B cell (primary cell): Measurements from ENCODE around the gene ZNF554. TPM values are rescaled to one million over a fixed set of nuclear protein-coding genes. Genes with fewer than 3 reads are reported as not detected.

ENCODE experiments used
- ATAC-seq: fragments of 200-7000 bp; cut with Tn5 transposase; one replicate; pipeline ENCODE4 v1.10.0; 2021; ENCODE audit warnings: low read depth, mild to moderate bottlenecking, moderate number of reproducible peaks, moderate library complexity
- CTCF ChIA-PET: fragments of 350-600 bp; sonication (Branson Sonifier 250); formaldehyde crosslinking; loops from one replicate; lab custom pipeline; 2021; ENCODE audit warnings: antibody characterized with exemption, inconsistent platforms; lab: Charles Lee
- POLR2A ChIA-PET: fragments of 350-600 bp; sonication (Branson Sonifier 250); formaldehyde crosslinking; loops from one replicate; lab custom pipeline; 2021; ENCODE audit warnings: antibody characterized with exemption; lab: Charles Lee
- DNase-seq: peaks from one replicate; pipeline ENCODE4 v3.0.0; 2013
- H2AFZ ChIP-seq: 2 replicates; pipeline ENCODE4 v1.6.1; 2012; ENCODE audit warnings: mild to moderate bottlenecking, low read depth, low read length; ENCODE audit not compliant: insufficient read depth, poor library complexity, severe bottlenecking
- H3K27ac ChIP-seq, 2 donors: 1 replicate in 1 of 2; 2 replicates in 1 of 2; pipeline ENCODE4 v1.5.1; 2012 to 2013; ENCODE audit warnings: low read length in 2 of 2, mild to moderate bottlenecking in 2 of 2, moderate library complexity in 1 of 2
- H3K27me3 ChIP-seq, 4 experiments: fragments of 200-600 bp in 1 of 4; sonication (generic) in 1 of 4; replicated peaks in 1 of 4; 1 replicate in 2 of 4; 2 replicates in 2 of 4; pipeline versions ENCODE4 v1.6.1 to v1.7.0; 2013 to 2016; ENCODE audit warnings: low read length in 3 of 4, mild to moderate bottlenecking in 2 of 4, mixed read lengths in 1 of 4, moderate library complexity in 1 of 4; ENCODE audit not compliant: insufficient read depth in 4 of 4, control insufficient read depth in 3 of 4; ENCODE audit errors: control extremely low read depth in 1 of 4
- H3K36me3 ChIP-seq, 2 experiments: replicated peaks in 1 of 2; 1 replicate in 1 of 2; 2 replicates in 1 of 2; pipeline versions ENCODE4 v1.6.1 to v1.7.1; 2013; ENCODE audit warnings: low read length in 1 of 2; ENCODE audit not compliant: insufficient read depth in 2 of 2, control insufficient read depth in 1 of 2; ENCODE audit errors: control extremely low read depth in 1 of 2, extremely low read depth in 1 of 2
- H3K4me1 ChIP-seq, 2 donors: fragments of 200-600 bp in 1 of 2; sonication (generic) in 1 of 2; 1 replicate in 1 of 2; 2 replicates in 1 of 2; pipeline versions ENCODE4 v1.5.1 to v1.6.1; 2013 to 2017; ENCODE audit warnings: low read length in 2 of 2; ENCODE audit not compliant: control insufficient read depth in 2 of 2, insufficient read depth in 2 of 2
- H3K4me2 ChIP-seq: replicated peaks from 2 replicates; pipeline ENCODE3; 2012; ENCODE audit warnings: mild to moderate bottlenecking, low read depth, low read length; ENCODE audit not compliant: poor library complexity, severe bottlenecking
- H3K4me3 ChIP-seq, 5 experiments: fragments of 200-600 bp in 1 of 5; sonication (generic) in 1 of 5; 1 replicate in 3 of 5; 2 replicates in 2 of 5; pipeline versions ENCODE4 v1.5.1 to v1.7.0; 2011 to 2016; ENCODE audit warnings: low read length in 4 of 5, mild to moderate bottlenecking in 4 of 5, low read depth in 2 of 5, control low read depth in 1 of 5, moderate library complexity in 1 of 5; ENCODE audit not compliant: insufficient read depth in 1 of 5; ENCODE audit errors: control extremely low read depth in 1 of 5, extremely low read depth in 1 of 5
- H3K79me2 ChIP-seq: fragments of 200-600 bp; sonication (generic); one replicate; pipeline ENCODE4 v1.6.0; 2016; ENCODE audit warnings: low read length; ENCODE audit not compliant: control insufficient read depth, insufficient read depth
- H3K9ac ChIP-seq: fragments of 200-600 bp; sonication (generic); 2 replicates; pipeline ENCODE4 v1.6.1; 2017; ENCODE audit warnings: mild to moderate bottlenecking, low read length, moderate library complexity
- H3K9me3 ChIP-seq, 3 donors: one replicate each; pipeline versions ENCODE4 v1.6.1 to v1.7.1; 2013; ENCODE audit warnings: low read length in 2 of 3; ENCODE audit not compliant: control insufficient read depth in 2 of 3, insufficient read depth in 1 of 3; ENCODE audit errors: control extremely low read depth in 1 of 3
- H4K20me1 ChIP-seq: 2 replicates; pipeline ENCODE4 v1.6.0; 2012; ENCODE audit warnings: mild to moderate bottlenecking, low read length; ENCODE audit not compliant: insufficient read depth, control insufficient read depth, poor library complexity, severe bottlenecking
- H3K27ac Mint-ChIP-seq: one replicate; pipeline ENCODE4 v1.8.0; 2021; ENCODE audit warnings: mixed read lengths
- H3K27me3 Mint-ChIP-seq: one replicate; pipeline ENCODE4 v1.8.0; 2021; ENCODE audit warnings: mixed read lengths
- H3K4me1 Mint-ChIP-seq: one replicate; pipeline ENCODE4 v1.8.0; 2021; ENCODE audit warnings: mixed read lengths
- H3K4me3 Mint-ChIP-seq: one replicate; pipeline ENCODE4 v1.8.0; 2021; ENCODE audit warnings: mixed read lengths
- H3K9me3 Mint-ChIP-seq: one replicate; pipeline ENCODE4 v1.8.0; 2022; ENCODE audit warnings: mixed read lengths; ENCODE audit not compliant: insufficient read depth
- EZH2 ChIP-seq: IDR thresholded peaks from 2 replicates; pipeline ENCODE4 v1.6.1; 2012; ENCODE audit warnings: borderline replicate concordance, low read depth, mild to moderate bottlenecking, moderate library complexity, low read length; ENCODE audit not compliant: insufficient read depth, poor library complexity, severe bottlenecking
- WGBS: methylation state at CpG from one replicate; pipeline ENCODE4 v1.1.5; 2013; ENCODE audit warnings: missing lambda C conversion rate; ENCODE audit not compliant: insufficient coverage; 5-methylcytosine and 5-hydroxymethylcytosine counted together
- intact Hi-C: fragments of 100-400 bp; cut with micrococcal nuclease; formaldehyde crosslinking; loops from one replicate; pipeline ENCODE4 v1.10.0; 2022
- polyA plus RNA-seq: library from polyadenylated mRNA; depleted of rRNA; stranded (reverse); fragments of >200 nt; gene quantifications from 2 replicates; pipeline ENCODE4 v1.2.3, GENCODE V29; 2012
- total RNA-seq, 2 donors: library from RNA; stranded (reverse); fragments of 120-200 nt in 1 of 2; gene quantifications; 1 replicate in 1 of 2; 2 replicates in 1 of 2; pipeline versions ENCODE4 v1.2.3 to v1.2.4, GENCODE V29; 2013 to 2022
- TF ChIP-seq, protein P1 (sequence below): fragments of 200-600 bp; IDR thresholded peaks from one replicate; pipeline ENCODE4 v1.8.0; 2022; ENCODE audit warnings: antibody characterized with exemption, mild to moderate bottlenecking

Gene ZNF554
- total and polyA plus RNA-seq, 2 donors (not counting 1 experiment from before 2014, with no cell fraction given): 2.8 to 5.9 TPM

DNA sequence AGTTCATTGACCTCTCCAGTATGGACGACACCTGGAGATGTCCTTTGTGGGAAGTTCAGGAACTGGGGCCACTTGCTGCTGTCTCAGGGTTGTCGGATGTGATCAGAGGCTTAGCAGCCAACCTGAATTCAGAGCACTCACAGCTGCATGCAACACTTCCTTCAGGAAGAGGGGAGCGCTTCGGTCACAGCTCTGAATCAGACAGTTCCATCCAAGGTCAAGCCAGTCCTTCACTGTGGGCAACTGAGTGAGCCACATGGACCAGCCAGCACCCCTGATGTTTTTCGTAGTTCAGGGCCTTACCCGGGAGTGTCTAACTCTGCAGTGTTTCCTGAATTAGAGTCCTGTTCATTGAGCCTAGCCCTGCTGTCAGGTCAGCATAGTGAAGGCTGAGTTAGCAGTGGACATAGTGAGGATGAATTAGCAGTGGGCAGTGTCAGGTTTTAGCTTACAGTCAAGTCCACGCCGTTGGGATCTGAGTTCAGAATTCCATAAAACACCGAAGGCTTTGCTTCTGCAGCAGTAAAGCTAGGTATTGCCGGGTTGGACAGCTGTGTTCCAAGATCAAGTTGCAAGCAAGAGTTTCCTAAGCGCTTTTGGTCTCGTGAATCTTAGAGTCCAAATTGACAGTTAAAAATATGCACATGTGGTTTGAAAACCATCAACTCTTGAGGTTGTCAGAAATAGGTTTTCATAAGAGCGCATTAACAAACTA is 26.7 kb downstream of the ZNF554 start:
- no peak for DNase-seq
- WGBS: 97% methylated on average over 10 of the region's 13 CpGs
- Mint-ChIP-seq H3K4me1 (peaks cover 26% of the 10 kb centered on the region), H3K27me3 (no peaks in the 10 kb centered on the region), H3K27ac (no peak overlapping the region), H3K4me3 (no peak overlapping the region), H3K9me3 (no peaks in the 10 kb centered on the region)
- H2AFZ ChIP-seq: no peak overlapping the region
- no peak overlapping the region for H3K27ac ChIP-seq
- ChIA-PET POLR2A (no interaction called here), CTCF (no interaction called here)
- TF ChIP-seq EZH2: no peak
- TF ChIP-seq, protein P1, sequence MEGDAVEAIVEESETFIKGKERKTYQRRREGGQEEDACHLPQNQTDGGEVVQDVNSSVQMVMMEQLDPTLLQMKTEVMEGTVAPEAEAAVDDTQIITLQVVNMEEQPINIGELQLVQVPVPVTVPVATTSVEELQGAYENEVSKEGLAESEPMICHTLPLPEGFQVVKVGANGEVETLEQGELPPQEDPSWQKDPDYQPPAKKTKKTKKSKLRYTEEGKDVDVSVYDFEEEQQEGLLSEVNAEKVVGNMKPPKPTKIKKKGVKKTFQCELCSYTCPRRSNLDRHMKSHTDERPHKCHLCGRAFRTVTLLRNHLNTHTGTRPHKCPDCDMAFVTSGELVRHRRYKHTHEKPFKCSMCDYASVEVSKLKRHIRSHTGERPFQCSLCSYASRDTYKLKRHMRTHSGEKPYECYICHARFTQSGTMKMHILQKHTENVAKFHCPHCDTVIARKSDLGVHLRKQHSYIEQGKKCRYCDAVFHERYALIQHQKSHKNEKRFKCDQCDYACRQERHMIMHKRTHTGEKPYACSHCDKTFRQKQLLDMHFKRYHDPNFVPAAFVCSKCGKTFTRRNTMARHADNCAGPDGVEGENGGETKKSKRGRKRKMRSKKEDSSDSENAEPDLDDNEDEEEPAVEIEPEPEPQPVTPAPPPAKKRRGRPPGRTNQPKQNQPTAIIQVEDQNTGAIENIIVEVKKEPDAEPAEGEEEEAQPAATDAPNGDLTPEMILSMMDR: no peak
- H3K9me3 ChIP-seq: peaks cover 7 to 15% (median 7%) of the 10 kb centered on the region in 3 donors
- H3K9ac ChIP-seq: no peak overlapping the region
- H3K4me3 ChIP-seq: no peak overlapping the region
- H4K20me1 ChIP-seq: no peaks in the 10 kb centered on the region
- H3K79me2 ChIP-seq: peaks cover 47% of the 10 kb centered on the region
- no peak overlapping the region for H3K4me2 ChIP-seq
- ATAC-seq: no peak
- H3K27me3 ChIP-seq: no peaks in the 10 kb centered on the region
- peaks cover 5 to 6% of the 10 kb centered on the region in 2 experiments for H3K36me3 ChIP-seq
- intact Hi-C loops: no loop called here
- peaks cover 11 to 15% of the 10 kb centered on the region in 2 donors for H3K4me1 ChIP-seq

DNA sequence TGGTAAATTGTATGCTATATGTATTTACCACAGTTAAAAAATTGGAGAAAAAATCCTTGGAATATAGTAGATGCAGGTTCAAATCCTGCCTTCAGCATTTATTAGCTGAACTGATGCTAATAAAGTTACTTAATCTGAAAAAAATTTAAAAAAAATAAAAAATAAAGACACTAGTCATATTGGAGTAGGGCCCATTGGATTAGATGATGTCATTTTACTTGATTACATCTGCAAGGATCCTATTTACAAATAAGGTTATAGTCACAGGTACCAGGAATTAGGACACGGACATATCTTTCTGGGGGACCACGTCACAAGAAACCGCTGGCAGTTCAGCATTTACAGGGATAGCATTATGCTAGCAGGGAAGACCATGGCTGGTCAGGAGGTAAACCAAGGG is 27.8 kb downstream of the ZNF554 start:
- H3K27ac Mint-ChIP-seq: no peak overlapping the region
- ATAC-seq (no peak), DNase-seq (no peak)
- no peak overlapping the region for H3K4me3 ChIP-seq
- CTCF ChIA-PET: no interaction called here
- H3K36me3 ChIP-seq: peaks cover 14 to 18% of the 10 kb centered on the region in 2 experiments
- no peak overlapping the region for H3K9ac ChIP-seq
- TF ChIP-seq, protein P1: no peak
- TF ChIP-seq EZH2: no peak
- no peak overlapping the region for H3K4me3 Mint-ChIP-seq
- WGBS: 100% methylated on average over 3 of the region's 3 CpGs
- POLR2A ChIA-PET: no interaction called here
- H3K79me2 ChIP-seq: peaks cover 42% of the 10 kb centered on the region
- no peaks in the 10 kb centered on the region for H3K27me3 ChIP-seq
- H3K4me1 Mint-ChIP-seq: peaks cover 21% of the 10 kb centered on the region
- H3K9me3 ChIP-seq: peaks cover 13 to 24% (median 14%) of the 10 kb centered on the region in 3 donors
- peaks cover 6 to 9% of the 10 kb centered on the region in 2 donors for H3K4me1 ChIP-seq
- H3K27me3 Mint-ChIP-seq: no peaks in the 10 kb centered on the region
- H3K4me2 ChIP-seq: no peak overlapping the region
- intact Hi-C loops: no loop called here
- H4K20me1 ChIP-seq: no peaks in the 10 kb centered on the region
- H3K27ac ChIP-seq: no peak overlapping the region
- H3K9me3 Mint-ChIP-seq: no peaks in the 10 kb centered on the region
- H2AFZ ChIP-seq: no peak overlapping the region
